Measurements from ENCODE around the gene THAP2.

The THAP2 gene

GRCh38 chr12:71642264-71642663, 21.8 kb upstream of the THAP2 start:
- Histone ChIP-seq H2AK5ac (ENCODE audit: low read length) (no peak overlapping the region), H3K4me2 (ENCODE audit: low read length) (no peak overlapping the region), H3K56ac (ENCODE audit: low read length) (no peak overlapping the region), H3K27me3 (ENCODE audit: insufficient read depth, low read length, poor library complexity) (no peaks in the 10 kb centered on the region), H3K4me3 (ENCODE audit: low read length) (no peak overlapping the region), H3K79me1 (ENCODE audit: low read length) (no peaks in the 10 kb centered on the region), H3K9ac (ENCODE audit: low read length) (no peak overlapping the region), H3K18ac (ENCODE audit: low read length) (no peak overlapping the region), H3K23ac (ENCODE audit: low read length) (no peak overlapping the region), H4K8ac (ENCODE audit: low read depth, low read length) (no peak overlapping the region), H3K79me2 (ENCODE audit: control insufficient read depth, insufficient read depth, low read length) (peaks cover 2% of the 10 kb centered on the region), H2BK120ac (ENCODE audit: low read depth, low read length) (no peak overlapping the region), H3K4ac (ENCODE audit: low read depth, low read length) (no peak overlapping the region), H2BK15ac (replicated peaks; ENCODE audit: low read depth) (no peak overlapping the region), H2BK5ac (ENCODE audit: low read length) (no peak overlapping the region), H3K27ac (ENCODE audit: low read depth, low read length) (no peak overlapping the region), H4K5ac (ENCODE audit: low read length) (no peak overlapping the region), H3K36me3 (ENCODE audit: control insufficient read depth, insufficient read depth, low read length) (peaks cover 2% of the 10 kb centered on the region), H3K4me1 (ENCODE audit: control insufficient read depth, low read depth, low read length) (no peaks in the 10 kb centered on the region)
- no CpG with 5 or more reads among the region's 2 CpGs for WGBS (ENCODE audit: extremely low coverage, insufficient coverage, low lambda C conversion rate)
- DNase-seq, result peak; percentile 64

DNA sequence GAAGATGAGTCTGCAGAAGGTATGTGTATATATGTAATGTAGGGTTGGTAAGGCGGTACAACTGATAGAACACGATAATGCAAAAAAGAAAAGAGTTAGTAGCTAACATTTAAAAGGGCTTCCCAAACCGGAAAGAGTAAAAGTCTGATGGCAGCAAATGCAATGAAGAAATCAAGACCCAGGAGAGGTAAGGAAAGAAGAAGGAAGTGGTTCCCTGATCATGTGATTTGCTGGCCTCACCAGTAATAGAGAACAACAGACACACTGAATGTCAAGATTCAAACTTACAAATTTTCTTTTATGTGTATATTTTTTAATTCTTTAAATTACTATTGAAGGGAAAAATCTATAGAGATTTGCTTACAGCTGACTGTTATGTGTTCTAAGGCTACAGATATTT, 18.8 kb upstream of the THAP2 start:
- 100% methylated on average over 2 of the region's 3 CpGs for WGBS (ENCODE audit: extremely low coverage, insufficient coverage, low lambda C conversion rate)
- Histone ChIP-seq H2BK5ac (ENCODE audit: low read length) (no peak overlapping the region), H4K8ac (ENCODE audit: low read depth, low read length) (no peak overlapping the region), H3K36me3 (ENCODE audit: control insufficient read depth, insufficient read depth, low read length) (peaks cover 2% of the 10 kb centered on the region), H3K23ac (ENCODE audit: low read length) (no peak overlapping the region), H3K9ac (ENCODE audit: low read length) (no peak overlapping the region), H3K27me3 (ENCODE audit: insufficient read depth, low read length, poor library complexity) (no peaks in the 10 kb centered on the region), H3K4me3 (ENCODE audit: low read length) (no peak overlapping the region), H3K4ac (ENCODE audit: low read depth, low read length) (no peak overlapping the region), H3K27ac (ENCODE audit: low read depth, low read length) (no peak overlapping the region), H4K5ac (ENCODE audit: low read length) (no peak overlapping the region), H2BK15ac (replicated peaks; ENCODE audit: low read depth) (no peak overlapping the region), H3K18ac (ENCODE audit: low read length) (no peak overlapping the region), H3K4me1 (ENCODE audit: control insufficient read depth, low read depth, low read length) (no peaks in the 10 kb centered on the region), H3K56ac (ENCODE audit: low read length) (no peak overlapping the region), H2AK5ac (ENCODE audit: low read length) (no peak overlapping the region), H3K79me1 (ENCODE audit: low read length) (no peaks in the 10 kb centered on the region), H3K4me2 (ENCODE audit: low read length) (no peak overlapping the region), H3K79me2 (ENCODE audit: control insufficient read depth, insufficient read depth, low read length) (peaks cover 2% of the 10 kb centered on the region), H2BK120ac (ENCODE audit: low read depth, low read length) (no peak overlapping the region)
- no peak for DNase-seq

DNA sequence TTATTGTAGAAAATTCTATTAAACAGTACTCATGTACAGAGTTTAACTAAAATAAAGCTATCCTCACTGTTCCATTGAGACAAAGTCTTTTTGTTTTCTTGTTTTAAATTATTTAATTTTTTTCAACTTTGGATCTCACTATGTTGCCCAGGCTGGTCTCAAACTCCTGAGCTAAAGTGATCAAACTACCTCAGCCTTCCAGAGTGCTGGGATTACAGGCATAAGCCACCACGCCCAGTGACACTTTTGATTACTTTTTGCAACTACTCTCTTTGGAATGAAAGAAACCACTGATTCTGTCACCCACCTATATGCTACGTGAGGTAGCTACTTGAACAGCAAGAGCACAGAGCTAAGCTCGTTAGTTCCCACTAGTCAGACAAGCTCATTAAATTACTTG, 17.6 kb upstream of the THAP2 start:
- Histone ChIP-seq H2BK5ac (ENCODE audit: low read length) (no peak overlapping the region), H3K9ac (ENCODE audit: low read length) (no peak overlapping the region), H3K56ac (ENCODE audit: low read length) (no peak overlapping the region), H3K79me1 (ENCODE audit: low read length) (peaks cover 3% of the 10 kb centered on the region), H2BK120ac (ENCODE audit: low read depth, low read length) (no peak overlapping the region), H3K4ac (ENCODE audit: low read depth, low read length) (no peak overlapping the region), H3K23ac (ENCODE audit: low read length) (no peak overlapping the region), H3K4me1 (ENCODE audit: control insufficient read depth, low read depth, low read length) (no peaks in the 10 kb centered on the region), H2BK15ac (replicated peaks; ENCODE audit: low read depth) (no peak overlapping the region), H3K27ac (ENCODE audit: low read depth, low read length) (no peak overlapping the region), H3K18ac (ENCODE audit: low read length) (no peak overlapping the region), H4K5ac (ENCODE audit: low read length) (no peak overlapping the region), H3K36me3 (ENCODE audit: control insufficient read depth, insufficient read depth, low read length) (peaks cover 2% of the 10 kb centered on the region), H3K4me3 (ENCODE audit: low read length) (no peak overlapping the region), H2AK5ac (ENCODE audit: low read length) (no peak overlapping the region), H3K4me2 (ENCODE audit: low read length) (no peak overlapping the region), H3K27me3 (ENCODE audit: insufficient read depth, low read length, poor library complexity) (no peaks in the 10 kb centered on the region), H4K8ac (ENCODE audit: low read depth, low read length) (no peak overlapping the region), H3K79me2 (ENCODE audit: control insufficient read depth, insufficient read depth, low read length) (peaks cover 7% of the 10 kb centered on the region)
- DNase-seq, result no peak
- no CpG with 5 or more reads among the region's 3 CpGs for WGBS (ENCODE audit: extremely low coverage, insufficient coverage, low lambda C conversion rate)

- Histone ChIP-seq H2BK15ac (replicated peaks; ENCODE audit: low read depth) (no peak overlapping the region), H3K23ac (ENCODE audit: low read length) (no peak overlapping the region), H3K18ac (ENCODE audit: low read length) (no peak overlapping the region), H3K4me1 (ENCODE audit: control insufficient read depth, low read depth, low read length) (no peaks in the 10 kb centered on the region), H3K79me2 (ENCODE audit: control insufficient read depth, insufficient read depth, low read length) (peaks cover 11% of the 10 kb centered on the region), H4K8ac (ENCODE audit: low read depth, low read length) (no peak overlapping the region), H3K27ac (ENCODE audit: low read depth, low read length) (no peak overlapping the region), H3K36me3 (ENCODE audit: control insufficient read depth, insufficient read depth, low read length) (peaks cover 2% of the 10 kb centered on the region), H3K27me3 (ENCODE audit: insufficient read depth, low read length, poor library complexity) (no peaks in the 10 kb centered on the region), H2BK120ac (ENCODE audit: low read depth, low read length) (no peak overlapping the region), H3K4me2 (ENCODE audit: low read length) (no peak overlapping the region), H3K9ac (ENCODE audit: low read length) (no peak overlapping the region), H2AK5ac (ENCODE audit: low read length) (no peak overlapping the region), H3K56ac (ENCODE audit: low read length) (no peak overlapping the region), H3K4ac (ENCODE audit: low read depth, low read length) (no peak overlapping the region), H3K4me3 (ENCODE audit: low read length) (no peak overlapping the region), H4K5ac (ENCODE audit: low read length) (no peak overlapping the region), H2BK5ac (ENCODE audit: low read length) (no peak overlapping the region), H3K79me1 (ENCODE audit: low read length) (peaks cover 5% of the 10 kb centered on the region)
- WGBS (ENCODE audit: extremely low coverage, insufficient coverage, low lambda C conversion rate), result no CpG with 5 or more reads among the region's 4 CpGs
- no peak for DNase-seq
Measured at GRCh38 chr12:71648537-71648936, 15.6 kb upstream of the THAP2 start.

- H3K4ac ChIP-seq (ENCODE audit: low read depth, low read length), result no peak overlapping the region
- H3K9ac ChIP-seq (ENCODE audit: low read length), result no peak overlapping the region
- no peak overlapping the region for H2BK5ac ChIP-seq (ENCODE audit: low read length)
- no peak overlapping the region for H4K8ac ChIP-seq (ENCODE audit: low read depth, low read length)
- no peak overlapping the region for H3K56ac ChIP-seq (ENCODE audit: low read length)
- no peak overlapping the region for H3K27ac ChIP-seq (ENCODE audit: low read depth, low read length)
- no peak overlapping the region for H2BK15ac ChIP-seq (replicated peaks; ENCODE audit: low read depth)
- no peaks in the 10 kb centered on the region for H3K4me1 ChIP-seq (ENCODE audit: control insufficient read depth, low read depth, low read length)
- H3K18ac ChIP-seq (ENCODE audit: low read length), result no peak overlapping the region
- H3K79me1 ChIP-seq (ENCODE audit: low read length), result peaks cover 5% of the 10 kb centered on the region
- H3K4me2 ChIP-seq (ENCODE audit: low read length), result no peak overlapping the region
- no peak overlapping the region for H2BK120ac ChIP-seq (ENCODE audit: low read depth, low read length)
- peaks cover 2% of the 10 kb centered on the region for H3K36me3 ChIP-seq (ENCODE audit: control insufficient read depth, insufficient read depth, low read length)
- WGBS (ENCODE audit: extremely low coverage, insufficient coverage, low lambda C conversion rate), result no CpG with 5 or more reads among the region's 2 CpGs
- no peak for DNase-seq
- no peak overlapping the region for H4K5ac ChIP-seq (ENCODE audit: low read length)
- H3K4me3 ChIP-seq (ENCODE audit: low read length), result no peak overlapping the region
- H2AK5ac ChIP-seq (ENCODE audit: low read length), result no peak overlapping the region
- H3K27me3 ChIP-seq (ENCODE audit: insufficient read depth, low read length, poor library complexity), result no peaks in the 10 kb centered on the region
- peaks cover 14% of the 10 kb centered on the region for H3K79me2 ChIP-seq (ENCODE audit: control insufficient read depth, insufficient read depth, low read length)
- no peak overlapping the region for H3K23ac ChIP-seq (ENCODE audit: low read length)
Measured at GRCh38 chr12:71649401-71649800, 14.7 kb upstream of the THAP2 start.

DNA sequence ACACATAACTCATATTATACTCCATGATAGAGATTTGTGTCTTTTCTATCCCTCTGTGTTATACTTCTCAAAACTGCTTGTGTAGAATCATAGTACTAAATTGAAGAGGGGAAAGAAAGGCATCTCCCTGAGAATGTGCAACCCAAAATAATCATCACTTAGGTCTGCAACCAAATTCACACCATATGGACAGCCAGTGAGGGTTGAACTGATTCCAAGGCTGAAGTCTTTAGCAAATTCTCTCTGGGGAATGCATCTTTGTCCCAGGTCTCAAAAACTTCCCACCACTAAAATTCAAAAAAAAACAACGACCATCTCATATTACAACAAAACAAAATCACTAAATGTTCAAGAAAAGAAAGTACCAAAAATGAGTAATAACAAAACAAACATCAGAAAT, 11.4 kb upstream of the THAP2 start:
- no peak overlapping the region for H4K8ac ChIP-seq (ENCODE audit: low read depth, low read length)
- no peak overlapping the region for H2BK120ac ChIP-seq (ENCODE audit: low read depth, low read length)
- no peak overlapping the region for H3K23ac ChIP-seq (ENCODE audit: low read length)
- H3K27me3 ChIP-seq (ENCODE audit: insufficient read depth, low read length, poor library complexity), result no peaks in the 10 kb centered on the region
- no peak overlapping the region for H3K18ac ChIP-seq (ENCODE audit: low read length)
- no peak overlapping the region for H3K56ac ChIP-seq (ENCODE audit: low read length)
- no peak overlapping the region for H3K4me2 ChIP-seq (ENCODE audit: low read length)
- H3K36me3 ChIP-seq (ENCODE audit: control insufficient read depth, insufficient read depth, low read length), result no peaks in the 10 kb centered on the region
- no peak for DNase-seq
- no peak overlapping the region for H3K4me3 ChIP-seq (ENCODE audit: low read length)
- H3K79me2 ChIP-seq (ENCODE audit: control insufficient read depth, insufficient read depth, low read length), result peaks cover 19% of the 10 kb centered on the region
- no CpG with 5 or more reads among the region's 1 CpG for WGBS (ENCODE audit: extremely low coverage, insufficient coverage, low lambda C conversion rate)
- H3K9ac ChIP-seq (ENCODE audit: low read length), result no peak overlapping the region
- no peak overlapping the region for H4K5ac ChIP-seq (ENCODE audit: low read length)
- peaks cover 5% of the 10 kb centered on the region for H3K79me1 ChIP-seq (ENCODE audit: low read length)
- no peak overlapping the region for H2BK15ac ChIP-seq (replicated peaks; ENCODE audit: low read depth)
- no peak overlapping the region for H3K4ac ChIP-seq (ENCODE audit: low read depth, low read length)
- H3K4me1 ChIP-seq (ENCODE audit: control insufficient read depth, low read depth, low read length), result no peaks in the 10 kb centered on the region
- no peak overlapping the region for H2AK5ac ChIP-seq (ENCODE audit: low read length)
- H2BK5ac ChIP-seq (ENCODE audit: low read length), result no peak overlapping the region
- no peak overlapping the region for H3K27ac ChIP-seq (ENCODE audit: low read depth, low read length)
